CD4-positive, alpha-beta T cell (primary cell): ENCODE measurements around the gene ZNF428. TPM values are rescaled to one million over a fixed set of nuclear protein-coding genes. Genes with fewer than 3 reads are reported as not detected.

Source experiments
- ATAC-seq: fragments of 200-7000 bp; cut with Tn5 transposase; one replicate; pipeline ENCODE4 v1.10.0; 2022; ENCODE audit warnings: mild to moderate bottlenecking; ENCODE audit not compliant: poor library complexity
- CTCF ChIA-PET: fragments of 350-600 bp; sonication (Branson Sonifier 250); formaldehyde crosslinking; loops from one replicate; lab custom pipeline; 2021; ENCODE audit warnings: antibody characterized with exemption, inconsistent platforms; lab: Charles Lee
- POLR2A ChIA-PET: fragments of 350-600 bp; sonication (Branson Sonifier 250); formaldehyde crosslinking; loops from one replicate; lab custom pipeline; 2021; ENCODE audit warnings: antibody characterized with exemption, inconsistent platforms; lab: Charles Lee
- DNase-seq, 14 experiments: peaks; one replicate each; pipeline ENCODE4 v3.0.0-alpha.2; 2013 to 2020; ENCODE audit warnings: mixed read lengths in 2 of 14
- H3K27ac ChIP-seq, 2 donors: one replicate each; pipeline versions ENCODE4 v1.5.1 to v1.7.0; 2013; ENCODE audit warnings: low read length in 2 of 2, low read depth in 1 of 2, mild to moderate bottlenecking in 1 of 2
- H3K27me3 ChIP-seq, 2 experiments: 1 replicate in 1 of 2; 2 replicates in 1 of 2; pipeline versions ENCODE4 v1.6.1 to v1.7.0; 2013; ENCODE audit warnings: low read length in 2 of 2, control low read depth in 1 of 2, mild to moderate bottlenecking in 1 of 2, moderate library complexity in 1 of 2; ENCODE audit not compliant: insufficient read depth in 2 of 2, control insufficient read depth in 1 of 2
- H3K36me3 ChIP-seq: one replicate; pipeline ENCODE4 v1.6.1; 2013; ENCODE audit warnings: low read length, control low read depth; ENCODE audit not compliant: insufficient read depth
- H3K4me1 ChIP-seq: one replicate; pipeline ENCODE4 v1.6.1; 2013; ENCODE audit warnings: low read length, control low read depth; ENCODE audit not compliant: insufficient read depth
- H3K4me3 ChIP-seq: one replicate; pipeline ENCODE4 v1.5.1; 2013; ENCODE audit warnings: mild to moderate bottlenecking, low read length, moderate library complexity
- H3K9me3 ChIP-seq, 2 experiments: 1 replicate in 1 of 2; 2 replicates in 1 of 2; pipeline versions ENCODE4 v1.6.1 to v1.7.0; 2013; ENCODE audit warnings: low read length in 2 of 2, mild to moderate bottlenecking in 2 of 2, control low read depth in 1 of 2, moderate library complexity in 1 of 2; ENCODE audit not compliant: control insufficient read depth in 1 of 2, insufficient read depth in 1 of 2
- H3K27ac Mint-ChIP-seq: one replicate; pipeline ENCODE4 v1.8.0; 2020; ENCODE audit warnings: mixed read lengths
- H3K27me3 Mint-ChIP-seq: one replicate; pipeline ENCODE4 v1.8.0; 2021; ENCODE audit warnings: mixed read lengths
- H3K36me3 Mint-ChIP-seq: one replicate; pipeline ENCODE4 v1.8.0; 2021; ENCODE audit warnings: low read depth, mixed read lengths
- H3K4me1 Mint-ChIP-seq: one replicate; pipeline ENCODE4 v1.8.0; 2021; ENCODE audit warnings: low read depth, mixed read lengths
- H3K4me3 Mint-ChIP-seq: one replicate; pipeline ENCODE4 v1.8.0; 2020; ENCODE audit warnings: mild to moderate bottlenecking, mixed read lengths
- H3K9me3 Mint-ChIP-seq: one replicate; pipeline ENCODE4 v1.8.0; 2020; ENCODE audit warnings: mixed read lengths
- CTCF ChIP-seq: fragments of 200-600 bp; IDR thresholded peaks from one replicate; pipeline ENCODE4 v1.8.0; 2022; ENCODE audit warnings: antibody characterized with exemption, mild to moderate bottlenecking
- intact Hi-C, 2 experiments: fragments of 100-400 bp; cut with DNase I in 1 of 2; cut with micrococcal nuclease in 1 of 2; formaldehyde crosslinking; loops; one replicate each; pipeline versions ENCODE4 v1.15.1 to v1.9.0; 2023 to 2025; cut with DNase I, micrococcal nuclease
- total RNA-seq, 174 experiments: library from RNA in 2 of 174; stranded (reverse) in 2 of 174; gene quantifications; one replicate each; pipeline ENCODE4 v1.2.3 and lab custom pipeline; 2021 to 2026

The ZNF428 gene
- total RNA-seq, 2 experiments from 2014 or later: 22.3 to 24.8 TPM

- Mint-ChIP-seq H3K36me3 (peaks cover 19% of the 10 kb centered on the region), H3K27ac (peak overlapping the region; percentile 96), H3K4me1 (peaks cover 51% of the 10 kb centered on the region), H3K27me3 (no peaks in the 10 kb centered on the region), H3K9me3 (no peaks in the 10 kb centered on the region), H3K4me3 (peak overlapping the region; percentile 65)
- ChIA-PET CTCF (interaction anchor here (2.7 to 3.1 kb wide), 2 partner anchors 18 to 21 kb away, joined by 11 to 22 read pairs; no protein-coding TSS in a partner anchor), POLR2A (interaction anchor here (1.3 to 4.0 kb wide), 2 partner anchors 19 to 113 kb away, joined by 4 to 27 read pairs; partner anchors contain the start of genes IRGQ and ZNF576)
- DNase-seq (peak in 2 of 14 experiments; percentile 18 to 25), ATAC-seq (peak; percentile 3)
- intact Hi-C loops: loop anchor here (1.0 kb wide), 4 partner anchors 20 to 43 kb away; partner anchors contain the start of genes IRGQ (in 2 of the 2), ZNF576 (in 2 of the 2), ZNF428 (in 1 of the 2) and ZNF575 (in 1 of the 2)
- no peak for TF ChIP-seq CTCF
- Histone ChIP-seq H3K27ac (peak overlapping the region in 1 of 2 donors; percentile 52), H3K4me3 (peak overlapping the region; percentile 51), H3K27me3 (no peaks in the 10 kb centered on the region), H3K9me3 (no peaks in the 10 kb centered on the region), H3K4me1 (peaks cover 31% of the 10 kb centered on the region), H3K36me3 (no peaks in the 10 kb centered on the region)
Measured at GRCh38 chr19:43575955-43576878, 43.2 kb downstream of the ZNF428 start.

GRCh38 chr19:43575156-43575950, 44.1 kb downstream of the ZNF428 start, which contains the start of the genes PINLYP and XRCC1:
TSS of gene PINLYP (plus strand) at chr19:43575801. CDS start at chr19:43577192, 1,391 bp downstream.
TSS of gene XRCC1 (minus strand) at chr19:43575527. CDS start at chr19:43575458, 69 bp downstream.
- peak within 1 kb of the TSS; percentile 90 for H3K4me3 ChIP-seq
- peaks cover 22% of the 10 kb centered on the region for H3K36me3 Mint-ChIP-seq
- intact Hi-C loops: loop anchor here (1.0 kb wide), 4 partner anchors 20 to 44 kb away; partner anchors contain the start of genes IRGQ (in 2 of the 2), ZNF576 (in 2 of the 2), ZNF428 (in 1 of the 2) and ZNF575 (in 1 of the 2)
- H3K9me3 Mint-ChIP-seq: no peaks in the 10 kb centered on the region
- no peaks in the 10 kb centered on the region for H3K9me3 ChIP-seq
- peak within 1 kb of the TSS; percentile 96 for H3K27ac Mint-ChIP-seq
- POLR2A ChIA-PET: interaction anchor here (0.7 to 4.0 kb wide), 10 partner anchors 10 to 112 kb away, joined by 3 to 27 read pairs (median 4); partner anchors contain the start of genes IRGQ and ZNF576
- H3K4me3 Mint-ChIP-seq: peak within 1 kb of the TSS; percentile 98
- H3K27me3 Mint-ChIP-seq: no peaks in the 10 kb centered on the region
- CTCF ChIA-PET: interaction anchor here (1.4 to 3.1 kb wide), 3 partner anchors 19 to 21 kb away, joined by 4 to 22 read pairs (median 11); partner anchors contain the start of genes IRGQ and ZNF576
- H3K4me1 Mint-ChIP-seq: peaks cover 58% of the 10 kb centered on the region
- peaks cover 33% of the 10 kb centered on the region for H3K4me1 ChIP-seq
- peak; percentile 98 for ATAC-seq
- H3K27ac ChIP-seq: peak within 1 kb of the TSS; percentile 81 to 94
- H3K27me3 ChIP-seq: no peaks in the 10 kb centered on the region
- DNase-seq: peak; percentile 93 to 100 (median 96)
- TF ChIP-seq CTCF: no peak
- no peaks in the 10 kb centered on the region for H3K36me3 ChIP-seq
